Suprapubic skin (tissue), 4 donors: Measurements from ENCODE around the gene SDC1. TPM values are rescaled to one million over a fixed set of nuclear protein-coding genes. Genes with fewer than 3 reads are reported as not detected.
A peak's percentile ranks its signal among the peaks of the same experiment; 100 is the strongest.

ENCODE experiments used
- DNase-seq, 2 donors: peaks; one replicate each; pipeline ENCODE4 v3.0.0-alpha.2; 2019; ENCODE audit warnings: low spot score in 2 of 2
- H3K27ac ChIP-seq: fragments of 200-600 bp; sonication (generic); one replicate; pipeline ENCODE4 v1.5.1; 2019
- H3K27me3 ChIP-seq: fragments of 200-600 bp; sonication (generic); one replicate; pipeline ENCODE4 v1.5.1; 2019
- H3K36me3 ChIP-seq: fragments of 200-600 bp; sonication (generic); one replicate; pipeline ENCODE4 v1.5.1; 2019
- H3K4me1 ChIP-seq: fragments of 200-600 bp; sonication (generic); one replicate; pipeline ENCODE4 v1.5.1; 2019
- H3K4me3 ChIP-seq: fragments of 200-600 bp; sonication (generic); one replicate; pipeline ENCODE4 v1.5.1; 2019; ENCODE audit warnings: mild to moderate bottlenecking
- H3K9me3 ChIP-seq: fragments of 200-600 bp; sonication (generic); one replicate; pipeline ENCODE4 v1.5.1; 2019
- CTCF ChIP-seq, 2 donors: fragments of 200-600 bp in 1 of 2; fragments of 450-650 bp in 1 of 2; sonication (generic) in 1 of 2; IDR thresholded peaks; one replicate each; pipeline ENCODE4 v1.5.1; 2016 to 2019; ENCODE audit warnings: antibody characterized with exemption in 2 of 2, mild to moderate bottlenecking in 1 of 2, moderate library complexity in 1 of 2
- EP300 ChIP-seq: sonication (generic); formaldehyde crosslinking; IDR thresholded peaks from one replicate; pipeline ENCODE4 v1.6.1; 2017; ENCODE audit warnings: antibody characterized with exemption
- POLR2A ChIP-seq, 2 donors: fragments of 450-650 bp; IDR thresholded peaks; one replicate each; pipeline ENCODE4 v1.6.1; 2017; ENCODE audit warnings: antibody characterized with exemption in 2 of 2, mild to moderate bottlenecking in 2 of 2, moderate library complexity in 2 of 2
- POLR2AphosphoS5 ChIP-seq, 3 donors: sonication (generic); formaldehyde crosslinking; IDR thresholded peaks; one replicate each; pipeline ENCODE4 v1.6.1; 2017; ENCODE audit warnings: antibody characterized with exemption in 3 of 3
- WGBS: methylation state at CpG from one replicate; pipeline ENCODE4 v1.1.5; 2018; 5-methylcytosine and 5-hydroxymethylcytosine counted together
- total RNA-seq, 4 donors: library from RNA; depleted of rRNA; stranded (reverse); fragments of >200 nt; gene quantifications; one replicate each; pipeline ENCODE4 v1.1.0, GENCODE V29; 2016

SDC1 gene
- total RNA-seq, 4 donors from 2014 or later = 258 to 892 (median 636) TPM

DNA sequence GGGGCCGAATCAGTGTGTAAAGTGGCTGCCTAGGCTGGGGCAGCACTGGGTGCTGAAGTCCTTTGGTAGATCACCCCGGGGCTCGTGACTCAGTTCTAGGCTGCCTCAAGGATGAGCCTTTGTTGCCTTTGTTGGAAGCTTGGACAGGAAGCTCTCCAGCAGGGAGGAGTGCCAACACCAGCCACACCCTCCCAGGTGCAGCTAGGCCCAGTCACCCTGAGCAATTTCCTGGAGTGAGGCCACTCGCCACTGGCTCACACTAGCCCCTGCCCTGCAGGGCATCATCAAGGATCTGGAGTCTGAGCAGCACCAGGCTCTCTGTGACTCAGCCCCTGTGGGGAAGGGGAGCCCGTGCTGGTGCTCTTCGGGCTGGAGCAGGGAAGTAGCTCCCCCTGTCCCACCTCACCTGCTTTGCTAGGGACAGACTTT lies 6.7 kb upstream of the SDC1 start:
- 38% methylated on average over 5 of the region's 6 CpGs for WGBS
- Histone ChIP-seq H3K4me3 (no peak overlapping the region), H3K27me3 (peaks cover 1% of the 10 kb centered on the region), H3K36me3 (no peaks in the 10 kb centered on the region), H3K27ac (peak overlapping the region; percentile 89), H3K9me3 (no peaks in the 10 kb centered on the region), H3K4me1 (peaks cover 34% of the 10 kb centered on the region)
- DNase-seq = peak; percentile 80
- TF ChIP-seq POLR2AphosphoS5 (IDR thresholded peaks at IDR 0.05) (peak in 1 of 3 donors; percentile 28), CTCF (IDR thresholded peaks at IDR 0.05) (no peak)

GRCh38 chr2:20231159-20231558 lies 6.2 kb upstream of the SDC1 start:
- Histone ChIP-seq H3K4me3 (no peak overlapping the region), H3K4me1 (peaks cover 31% of the 10 kb centered on the region), H3K9me3 (no peaks in the 10 kb centered on the region), H3K27ac (peak overlapping the region; percentile 89), H3K27me3 (peaks cover 6% of the 10 kb centered on the region), H3K36me3 (no peaks in the 10 kb centered on the region)
- no peak for TF ChIP-seq POLR2A (IDR thresholded peaks at IDR 0.05)
- TF ChIP-seq POLR2AphosphoS5 (IDR thresholded peaks at IDR 0.05) = no peak
- TF ChIP-seq CTCF (IDR thresholded peaks at IDR 0.05) = no peak
- no peak for TF ChIP-seq EP300
- DNase-seq = peak in 1 of 2 donors; percentile 71
- WGBS = 66% methylated on average over 6 of the region's 6 CpGs

DNA sequence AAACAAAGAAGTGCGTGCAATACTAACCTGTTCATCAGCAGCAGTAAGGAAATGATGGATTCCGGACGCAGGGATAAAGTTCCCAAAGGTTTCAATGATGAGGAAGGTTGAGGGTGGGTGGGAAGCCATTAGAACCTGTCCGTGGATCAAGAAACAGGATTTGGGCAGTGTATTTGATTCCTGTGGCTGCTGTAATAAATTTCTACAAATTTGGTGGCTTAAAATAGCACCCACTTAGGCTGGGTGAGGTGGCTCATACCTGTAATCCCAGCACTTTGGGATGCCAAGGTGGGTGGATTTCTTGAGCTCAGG lies 5.1 kb upstream of the SDC1 start:
- H3K9me3 ChIP-seq = no peaks in the 10 kb centered on the region
- WGBS = 75% methylated on average over 4 of the region's 4 CpGs
- H3K4me3 ChIP-seq = no peak overlapping the region
- H3K27me3 ChIP-seq = peaks cover 13% of the 10 kb centered on the region
- TF ChIP-seq EP300 (no peak), CTCF (IDR thresholded peaks at IDR 0.05) (no peak), POLR2AphosphoS5 (IDR thresholded peaks at IDR 0.05) (no peak), POLR2A (IDR thresholded peaks at IDR 0.05) (no peak)
- peaks cover 31% of the 10 kb centered on the region for H3K4me1 ChIP-seq
- no peak for DNase-seq
- no peak overlapping the region for H3K27ac ChIP-seq
- H3K36me3 ChIP-seq = no peaks in the 10 kb centered on the region

- TF ChIP-seq POLR2AphosphoS5 (IDR thresholded peaks at IDR 0.05) (no peak), CTCF (IDR thresholded peaks at IDR 0.05) (no peak), EP300 (no peak), POLR2A (IDR thresholded peaks at IDR 0.05) (no peak)
- H3K9me3 ChIP-seq = no peaks in the 10 kb centered on the region
- 79% methylated on average over 8 of the region's 8 CpGs for WGBS
- peak in 1 of 2 donors; percentile 65 for DNase-seq
- no peak overlapping the region for H3K4me3 ChIP-seq
- H3K36me3 ChIP-seq = no peaks in the 10 kb centered on the region
- H3K27ac ChIP-seq = no peak overlapping the region
- peaks cover 36% of the 10 kb centered on the region for H3K4me1 ChIP-seq
- peaks cover 15% of the 10 kb centered on the region for H3K27me3 ChIP-seq
Observed at GRCh38 chr2:20229322-20230113, 4.6 kb upstream of the SDC1 start.

GRCh38 chr2:20227894-20228505 lies 3.1 kb upstream of the SDC1 start:
- TF ChIP-seq EP300 (no peak), CTCF (IDR thresholded peaks at IDR 0.05) (no peak), POLR2AphosphoS5 (IDR thresholded peaks at IDR 0.05) (no peak), POLR2A (IDR thresholded peaks at IDR 0.05) (no peak)
- Histone ChIP-seq H3K9me3 (no peaks in the 10 kb centered on the region), H3K27ac (no peak overlapping the region), H3K36me3 (no peaks in the 10 kb centered on the region), H3K4me1 (peaks cover 43% of the 10 kb centered on the region), H3K4me3 (no peak overlapping the region), H3K27me3 (peaks cover 18% of the 10 kb centered on the region)
- peak in 1 of 2 donors; percentile 71 for DNase-seq
- 91% methylated on average over 10 of the region's 10 CpGs for WGBS
